Amniotic stem cell (primary cell): ENCODE data around the gene RALGPS1.
A peak's percentile ranks its signal among the peaks of the same experiment; 100 is the strongest.

ENCODE experiments used
- DNase-seq: peaks from one replicate; lab custom pipeline; 2025; lab: John Stamatoyannopoulos, UW

RALGPS1 gene

DNA sequence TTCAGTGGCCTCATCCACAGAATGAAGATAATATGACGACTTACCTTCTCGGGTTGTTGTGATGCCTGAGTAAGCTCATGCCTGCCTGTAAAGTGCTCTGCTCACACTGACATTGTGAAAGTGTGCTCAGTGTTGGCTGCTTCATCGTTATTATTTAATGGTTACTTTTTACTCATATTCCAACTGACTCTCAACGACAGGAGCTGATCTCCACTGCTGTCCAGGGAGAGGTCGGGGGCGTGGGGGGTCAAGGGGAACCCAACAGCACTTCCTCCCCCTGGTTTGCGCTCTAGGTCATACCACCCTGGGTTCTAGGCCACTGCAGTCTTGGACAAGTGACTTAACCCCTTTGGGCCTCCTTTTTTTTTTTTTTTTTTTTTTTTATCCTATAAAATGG is 260.7 kb downstream of the RALGPS1 start:
- no peak for DNase-seq

DNA sequence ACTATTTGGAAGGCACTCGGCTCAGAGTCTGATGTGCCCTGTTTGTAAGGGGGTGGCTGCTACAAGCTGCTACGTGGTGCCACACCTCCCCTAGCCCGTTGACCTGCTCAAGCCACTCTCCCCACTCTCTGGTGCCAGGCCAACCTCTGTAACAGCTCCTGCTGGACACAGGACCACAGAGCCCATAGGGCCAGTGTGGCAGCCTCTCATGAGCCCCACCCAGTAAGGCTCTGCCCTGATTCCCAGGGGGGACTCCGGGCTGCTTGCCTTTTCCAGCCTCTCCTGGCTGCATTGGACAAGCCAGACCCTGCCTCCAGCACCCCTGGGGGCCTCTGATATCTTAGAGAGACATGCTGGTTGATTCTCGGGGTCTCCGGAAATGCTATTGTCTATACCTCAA is 261.2 kb downstream of the RALGPS1 start:
- no peak for DNase-seq

DNA sequence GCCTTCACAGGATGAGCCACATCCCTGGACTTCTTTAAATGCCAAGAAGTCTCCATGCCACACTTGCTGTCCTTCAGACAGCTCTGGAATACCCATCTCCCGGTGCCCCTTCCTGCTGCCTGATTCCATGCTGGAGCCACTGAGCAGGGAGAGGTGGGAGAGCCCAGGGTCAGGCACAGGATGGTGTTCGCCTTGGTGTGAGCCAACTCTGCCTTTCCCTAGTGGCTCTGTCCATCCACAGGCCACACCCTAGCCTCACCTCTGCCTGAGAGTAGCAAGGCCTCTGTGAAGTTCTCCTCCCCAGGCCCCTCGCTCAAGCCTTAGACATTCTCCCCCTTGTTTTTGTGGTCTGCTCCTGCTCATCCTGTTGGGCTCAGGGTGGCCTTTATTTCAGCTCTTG is 262.0 kb downstream of the RALGPS1 start:
- no peak for DNase-seq

DNA sequence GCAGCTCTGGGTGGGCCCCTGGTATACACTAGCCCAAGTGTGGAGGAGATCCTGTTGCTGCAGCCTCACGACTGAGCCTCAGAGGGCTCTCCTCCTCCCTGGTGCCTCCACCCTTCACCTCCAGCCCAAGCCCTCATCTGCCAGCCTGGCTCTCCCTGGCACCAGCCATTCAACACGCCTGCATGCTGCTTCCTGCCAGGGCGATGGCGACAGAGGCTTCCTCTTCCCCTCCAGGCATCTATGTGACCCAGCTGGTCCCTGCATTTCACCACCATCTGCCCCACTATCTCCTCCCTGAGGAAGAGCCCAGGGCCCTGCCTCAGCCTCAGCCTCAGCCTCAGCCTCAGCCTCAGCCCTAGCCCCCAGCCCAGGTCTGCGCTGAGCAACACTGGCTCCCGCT is 262.6 kb downstream of the RALGPS1 start:
- DNase-seq: no peak

DNA sequence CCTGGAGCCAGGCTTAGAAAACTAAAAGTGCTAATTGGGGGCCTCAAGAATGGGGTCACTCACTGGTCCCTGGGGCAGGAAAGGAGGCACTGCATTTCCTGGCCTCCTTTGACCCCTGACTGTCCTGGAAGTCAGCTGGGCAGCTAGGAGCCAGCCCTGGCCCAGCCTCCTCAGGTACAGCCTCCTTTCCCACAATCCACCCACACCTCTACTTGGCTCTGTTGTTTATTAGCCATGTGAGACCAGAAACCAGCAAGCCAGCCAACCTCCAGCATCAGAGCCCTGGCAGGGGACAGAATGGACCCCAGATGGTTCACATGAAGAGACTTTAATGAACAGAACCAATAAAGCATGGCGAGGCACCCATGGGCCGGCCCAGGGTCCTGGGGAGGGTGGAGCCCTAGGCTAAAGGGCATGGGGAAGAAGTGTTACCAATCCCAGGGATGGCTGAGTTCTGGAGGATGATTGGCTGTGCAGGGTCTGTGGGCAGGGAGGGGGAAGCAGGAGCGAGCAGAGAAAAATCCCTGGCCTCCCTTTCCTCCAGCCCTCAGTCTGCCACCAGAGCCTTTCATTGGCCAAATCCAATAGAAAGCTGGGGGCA is 263.2 kb downstream of the RALGPS1 start:
- DNase-seq: no peak

- DNase-seq: no peak
Measured at GRCh38 chr9:127178686-127179632, 264.4 kb downstream of the RALGPS1 start.

GRCh38 chr9:127179633-127180441 is 265.3 kb downstream of the RALGPS1 start:
- DNase-seq: no peak

DNA sequence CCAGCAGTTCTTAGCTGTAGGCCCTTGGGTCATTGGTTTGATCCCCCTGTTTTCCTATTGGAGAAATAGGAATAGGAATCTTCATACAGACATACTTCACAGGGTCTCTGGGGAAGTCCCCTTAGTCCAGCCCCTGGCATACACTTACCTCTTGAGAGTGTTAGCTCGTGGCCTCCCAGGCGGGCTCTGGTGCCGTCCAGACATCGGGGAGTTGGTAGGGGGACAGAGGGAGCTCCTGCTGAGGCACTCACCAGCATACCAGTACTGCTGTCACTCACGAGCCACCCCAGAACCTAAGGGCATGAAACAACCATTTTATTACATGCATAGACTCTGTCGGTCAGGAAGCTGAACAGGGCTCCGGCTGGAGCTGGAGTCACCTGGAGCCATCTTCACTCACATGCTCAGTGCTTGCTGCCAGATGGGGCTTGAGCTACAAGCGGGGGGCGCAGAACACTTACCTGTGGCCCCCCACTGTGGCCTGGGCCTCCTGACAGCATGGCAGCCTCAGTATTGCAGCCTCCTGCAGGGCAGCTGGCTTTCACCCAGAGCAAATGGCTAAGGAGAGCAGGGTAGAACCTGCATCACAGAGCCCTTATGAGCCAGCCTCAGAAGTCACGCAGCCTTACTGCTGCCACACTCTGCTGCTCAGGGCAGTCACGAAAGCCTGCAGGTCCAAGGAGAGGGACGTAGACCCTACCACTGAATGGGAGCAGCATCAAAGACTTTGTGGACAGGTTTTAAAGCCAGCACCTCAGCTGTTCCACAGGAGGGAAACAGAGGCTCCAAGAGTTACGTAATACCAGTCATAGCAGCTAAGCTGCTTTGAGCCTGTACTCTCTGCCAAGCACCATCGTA is 266.1 kb downstream of the RALGPS1 start:
- no peak for DNase-seq

- DNase-seq: no peak
Measured at GRCh38 chr9:127181315-127181580, 266.7 kb downstream of the RALGPS1 start.

DNA sequence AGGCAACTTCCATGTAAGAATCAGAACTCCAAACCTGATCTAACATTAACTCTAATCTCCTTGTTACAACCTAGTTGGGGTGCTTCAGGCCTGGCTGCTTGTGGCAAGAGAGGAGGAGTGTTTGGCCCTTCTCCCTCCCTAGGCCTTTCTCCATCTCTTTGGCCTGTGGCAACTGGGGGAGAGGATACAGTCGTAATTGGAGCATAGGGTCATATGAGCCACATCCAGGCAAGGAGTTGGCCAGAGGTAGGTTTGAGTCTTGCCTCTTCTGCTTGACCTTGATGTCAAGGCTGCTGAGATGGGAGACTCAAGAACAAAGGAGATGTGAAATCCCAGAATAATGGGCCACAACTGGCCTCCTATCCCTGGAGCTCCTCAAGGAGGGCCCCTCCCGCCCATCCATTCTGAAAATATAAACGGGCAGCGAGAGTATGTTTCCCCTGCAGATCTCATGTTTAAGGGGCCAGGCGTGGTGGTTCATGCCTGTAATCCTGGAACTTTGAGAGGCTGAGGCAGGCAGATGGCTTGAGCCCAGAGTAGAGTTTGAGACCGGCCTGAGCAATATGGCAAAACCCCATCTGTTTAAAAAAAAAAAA is 267.1 kb downstream of the RALGPS1 start:
- no peak for DNase-seq

DNA sequence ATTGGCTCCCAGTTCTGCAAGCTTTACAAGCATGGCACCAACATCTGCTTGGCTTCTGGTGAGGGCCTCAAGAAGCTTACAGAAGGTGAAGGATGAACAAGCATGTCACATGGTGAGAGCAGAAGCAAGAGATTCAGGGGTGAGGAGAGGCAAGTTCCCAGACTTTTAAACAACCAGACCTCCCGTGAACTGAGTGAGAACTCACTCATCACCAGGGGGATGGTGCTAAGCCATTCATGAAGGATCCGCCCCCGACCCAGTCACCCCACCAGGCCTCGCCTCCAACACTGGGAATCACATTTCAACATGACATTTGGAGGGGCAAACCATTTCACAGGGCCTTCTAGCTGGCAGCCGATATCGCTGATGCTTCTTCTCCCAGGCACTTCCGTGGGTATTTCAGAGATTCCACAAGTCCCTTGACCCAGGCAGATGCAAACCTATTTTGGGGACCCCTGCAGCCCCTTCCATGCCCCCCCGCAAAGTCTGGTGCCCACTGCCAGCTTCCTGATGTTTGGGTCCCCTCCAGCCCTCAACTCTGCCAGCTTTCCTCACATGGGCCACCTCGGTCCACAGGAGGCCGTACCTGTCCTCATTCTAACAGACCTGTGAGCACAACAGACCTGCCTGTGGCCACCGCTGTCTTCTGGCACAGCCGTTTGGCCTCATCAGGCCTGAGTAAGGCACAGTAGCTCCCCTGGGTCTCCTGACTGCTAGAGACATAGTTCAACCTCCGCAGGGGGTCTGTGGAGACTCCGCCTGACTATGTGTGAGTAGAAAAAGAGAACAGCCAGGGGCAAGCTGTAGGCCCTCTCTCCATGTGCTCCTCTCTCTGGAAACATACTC is 268.5 kb downstream of the RALGPS1 start:
- no peak for DNase-seq

DNA sequence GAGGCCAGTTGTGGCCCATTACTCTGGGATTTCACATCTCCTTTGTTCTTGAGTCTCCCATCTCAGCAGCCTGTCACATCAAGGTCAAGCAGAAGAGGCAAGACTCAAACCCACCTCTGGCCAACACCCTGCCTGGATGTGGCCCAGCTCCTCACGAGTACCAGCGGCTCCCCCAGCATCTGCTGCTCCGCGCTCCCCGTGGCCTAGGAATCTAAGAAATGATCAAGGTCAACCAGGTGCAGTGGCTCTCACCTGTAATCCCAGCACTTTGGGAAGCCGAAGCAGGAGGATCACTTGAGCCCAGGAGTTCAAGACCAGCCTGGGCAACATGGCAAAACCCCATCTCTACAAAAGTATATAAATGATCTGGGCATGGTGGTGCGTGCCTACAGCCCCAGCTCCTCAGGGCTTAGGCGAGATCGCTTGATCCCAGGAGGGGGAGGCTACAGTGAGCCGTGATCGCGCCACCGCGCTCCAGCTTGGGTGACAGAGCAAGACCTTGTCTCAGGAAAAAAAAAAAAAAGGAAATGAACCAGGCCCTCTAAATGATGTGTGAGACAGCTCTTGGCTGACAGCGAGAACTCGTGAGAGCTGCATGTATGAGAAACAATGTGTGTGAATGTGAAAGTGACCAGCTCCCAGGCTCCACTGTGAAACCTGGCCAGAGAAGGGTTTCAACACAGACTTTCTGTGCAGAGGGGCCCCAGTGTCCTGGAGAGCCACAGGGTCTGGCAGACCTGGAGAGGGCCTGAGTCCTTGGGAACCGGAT is 269.4 kb downstream of the RALGPS1 start:
- DNase-seq: no peak

DNA sequence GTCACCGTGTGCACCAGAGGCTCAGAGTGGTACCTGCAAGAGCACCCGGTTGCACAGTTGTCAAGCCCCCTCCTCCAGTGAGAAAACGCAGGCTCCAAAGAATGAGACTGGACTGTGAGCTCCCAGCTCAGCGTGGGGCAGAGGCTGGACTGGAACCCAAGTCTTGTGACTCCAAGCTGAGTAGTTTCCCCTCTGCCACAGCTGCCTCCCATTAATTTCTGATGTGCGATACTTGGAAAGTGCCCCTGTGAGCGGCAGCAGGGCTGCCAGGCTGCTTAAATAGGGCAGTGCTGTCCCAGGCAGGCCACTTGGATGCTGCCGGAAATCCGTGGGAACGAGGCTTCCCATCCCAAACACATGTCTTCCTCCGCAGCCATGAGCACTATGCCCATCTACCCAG is 270.1 kb downstream of the RALGPS1 start:
- DNase-seq: no peak

DNA sequence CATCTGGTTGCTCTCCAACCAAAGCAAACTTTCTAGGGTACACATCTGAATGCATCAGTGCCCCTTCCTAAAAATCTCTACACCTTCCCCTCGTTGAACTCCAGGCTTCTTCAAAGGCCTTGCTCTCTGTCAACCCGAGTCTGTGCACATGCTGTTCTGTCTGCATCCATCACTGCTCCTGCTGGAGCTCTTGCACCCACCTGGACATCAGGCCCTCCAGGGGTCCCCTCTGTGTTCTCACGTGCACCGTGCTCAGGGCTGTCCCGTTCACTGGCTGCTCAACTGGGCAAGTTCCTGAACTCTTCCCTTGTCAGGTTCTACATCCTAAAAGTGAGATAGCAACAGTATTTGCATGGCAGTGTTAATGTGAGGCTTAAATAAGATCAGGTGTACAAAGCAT is 270.6 kb downstream of the RALGPS1 start:
- DNase-seq: no peak

GRCh38 chr9:127185931-127186781 is 271.6 kb downstream of the RALGPS1 start:
- peak; percentile 95 for DNase-seq

GRCh38 chr9:127186806-127187205 is 272.2 kb downstream of the RALGPS1 start:
- DNase-seq: no peak

DNA sequence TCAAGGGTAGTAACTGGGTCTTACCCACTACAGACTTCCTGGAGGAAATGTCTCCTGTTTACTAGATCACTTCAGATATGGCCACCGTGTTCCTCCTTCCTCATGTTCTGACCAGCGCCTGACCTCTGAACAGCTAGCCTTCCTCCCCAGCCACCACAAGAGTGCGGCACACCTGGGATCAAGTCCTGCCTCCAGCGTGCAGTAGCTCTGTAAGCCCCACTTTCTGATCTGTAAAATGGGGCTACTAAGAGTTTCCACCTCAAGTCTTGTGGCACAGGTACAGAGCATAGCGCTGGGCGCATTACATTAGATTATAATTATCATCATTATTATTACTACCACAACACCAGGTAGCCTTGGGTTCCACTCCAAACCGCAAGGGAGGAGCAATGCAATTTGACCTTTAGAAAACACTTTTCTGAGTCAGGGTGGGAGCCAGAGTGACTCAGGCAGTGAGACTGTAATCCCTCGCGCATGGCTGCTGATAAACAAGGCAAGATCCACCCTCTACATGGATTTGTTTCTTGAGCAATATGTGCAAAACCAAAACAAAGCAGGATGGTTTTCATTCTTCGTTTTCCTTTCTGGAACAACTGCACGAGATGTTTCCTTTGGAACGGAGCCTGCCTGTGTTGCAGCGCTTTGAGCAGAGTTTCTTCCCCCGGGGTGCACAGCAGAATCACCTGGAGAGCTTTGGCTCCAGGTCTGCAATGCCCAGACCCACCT is 272.8 kb downstream of the RALGPS1 start:
- DNase-seq: peak; percentile 96

DNA sequence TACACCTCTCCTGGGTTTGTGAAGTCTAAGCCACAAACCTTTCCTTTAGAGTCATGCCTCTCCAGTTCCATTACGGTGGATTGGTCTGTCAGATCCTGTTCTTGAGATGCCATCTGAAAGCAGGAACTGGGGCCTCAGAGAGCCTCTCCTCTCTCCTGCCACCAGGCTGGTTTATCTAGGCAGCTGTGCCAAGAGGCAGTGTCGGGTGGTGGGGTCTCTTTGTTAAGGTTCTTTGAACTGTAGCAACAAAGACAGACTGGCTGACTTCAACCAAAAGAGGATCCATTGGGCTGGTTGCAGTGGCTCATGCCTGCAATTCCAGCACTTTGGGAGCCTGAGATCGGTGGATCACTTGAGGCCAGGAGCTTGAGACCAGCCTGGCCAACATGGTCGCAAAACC is 273.8 kb downstream of the RALGPS1 start:
- DNase-seq: no peak
